Mammary epithelial cell (primary cell): Measurements from ENCODE around the gene FBXL20.

ENCODE experiments used
- CTCF ChIP-seq, 2 donors: IDR thresholded peaks in 1 of 2; conservative IDR thresholded peaks in 1 of 2; 2 replicates each; pipeline ENCODE4 v1.5.1; 2011 to 2012; ENCODE audit warnings: inconsistent platforms in 2 of 2, low read length in 2 of 2, mild to moderate bottlenecking in 2 of 2, control low read depth in 1 of 2, low read depth in 1 of 2; ENCODE audit not compliant: insufficient read depth in 1 of 2; ENCODE audit errors: extremely low read depth in 1 of 2
- EZH2 ChIP-seq: IDR thresholded peaks from 2 replicates; pipeline ENCODE4 v1.6.1; 2012; ENCODE audit warnings: low read length, inconsistent platforms, borderline replicate concordance

- no peak for TF ChIP-seq CTCF (conservative IDR thresholded peaks at IDR 0.05 in 1 of 2, IDR thresholded peaks at IDR 0.05 in 1 of 2; ENCODE audit: extremely low read depth in 1 of 2, insufficient read depth in 1 of 2, low read depth in 1 of 2, low read length in 2 of 2)
- TF ChIP-seq EZH2: no peak
Observed at GRCh38 chr17:39205112-39205526, 196.3 kb downstream of the FBXL20 start.
